ENCODE data around the gene PTPN3.

Gene PTPN3

GRCh38 chr9:109500421-109500974, 2.4 kb upstream of the PTPN3 start:
- no peak for DNase-seq (ENCODE audit: low spot score)

- DNase-seq (ENCODE audit: low spot score) = no peak
Measured at GRCh38 chr9:109499631-109500410, 1.7 kb upstream of the PTPN3 start.

DNA sequence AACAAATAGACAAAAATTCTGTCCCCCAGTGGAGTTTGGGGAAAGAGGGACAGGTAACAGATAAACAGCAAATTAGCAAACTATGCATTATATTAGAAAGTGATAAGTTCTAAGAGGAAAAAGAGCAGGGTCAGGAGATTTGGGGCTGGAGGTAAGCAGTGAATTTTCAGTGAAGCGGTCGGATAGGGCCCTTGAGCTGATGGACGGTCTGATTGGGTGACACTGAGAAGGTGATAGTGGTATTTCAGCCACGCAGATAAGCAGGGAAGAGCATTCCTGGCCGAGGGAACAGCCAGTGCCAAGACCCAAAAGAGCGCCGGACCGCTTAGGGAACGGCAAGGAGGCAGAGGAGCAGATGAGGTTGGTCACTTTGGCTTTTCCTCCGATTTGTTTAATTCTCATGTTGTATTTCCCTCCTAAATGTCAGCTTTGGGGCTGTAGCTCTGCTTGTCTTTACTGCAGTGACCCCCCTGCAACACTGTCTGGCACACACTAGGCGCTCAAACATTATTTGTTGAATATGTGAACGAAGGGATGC, 1.1 kb upstream of the PTPN3 start:
- no peak for DNase-seq (ENCODE audit: low spot score)

GRCh38 chr9:109497226-109498153, 617 bp downstream of the PTPN3 start:
- DNase-seq (ENCODE audit: low spot score) = no peak

- DNase-seq (ENCODE audit: low spot score) = no peak
Measured at GRCh38 chr9:109496841-109497225, 1.3 kb downstream of the PTPN3 start.

GRCh38 chr9:109496218-109496617, 1.9 kb downstream of the PTPN3 start:
- no peak for DNase-seq (ENCODE audit: low spot score)

- DNase-seq (ENCODE audit: low spot score) = no peak
Measured at GRCh38 chr9:109493648-109494047, 4.5 kb downstream of the PTPN3 start.

- DNase-seq (ENCODE audit: low spot score) = no peak
Measured at GRCh38 chr9:109491590-109491989, 6.5 kb downstream of the PTPN3 start.

GRCh38 chr9:109488791-109489492, 9.2 kb downstream of the PTPN3 start:
- DNase-seq (ENCODE audit: low spot score) = no peak

- DNase-seq (ENCODE audit: low spot score) = no peak
Measured at GRCh38 chr9:109488351-109488750, 9.8 kb downstream of the PTPN3 start.

DNA sequence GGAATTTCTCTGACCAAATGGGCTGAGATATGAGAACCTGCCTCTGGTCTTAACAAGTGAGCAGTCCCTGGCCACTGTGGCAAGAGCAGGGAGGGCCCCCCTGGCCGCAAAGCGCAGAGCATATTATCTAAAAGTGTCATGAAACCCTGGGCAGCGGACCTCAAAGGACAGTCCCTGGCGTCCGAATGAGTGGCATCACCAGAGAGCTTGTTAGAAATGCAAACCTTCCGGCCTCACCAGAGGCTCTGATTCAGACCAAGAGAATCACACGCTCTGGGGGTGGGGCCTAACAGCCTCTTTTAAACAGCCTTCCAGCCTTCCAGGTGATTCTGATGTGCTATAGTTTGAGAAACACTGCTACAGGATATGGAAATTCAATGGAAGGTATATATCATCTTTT, 10.9 kb downstream of the PTPN3 start:
- DNase-seq (ENCODE audit: low spot score) = no peak

DNA sequence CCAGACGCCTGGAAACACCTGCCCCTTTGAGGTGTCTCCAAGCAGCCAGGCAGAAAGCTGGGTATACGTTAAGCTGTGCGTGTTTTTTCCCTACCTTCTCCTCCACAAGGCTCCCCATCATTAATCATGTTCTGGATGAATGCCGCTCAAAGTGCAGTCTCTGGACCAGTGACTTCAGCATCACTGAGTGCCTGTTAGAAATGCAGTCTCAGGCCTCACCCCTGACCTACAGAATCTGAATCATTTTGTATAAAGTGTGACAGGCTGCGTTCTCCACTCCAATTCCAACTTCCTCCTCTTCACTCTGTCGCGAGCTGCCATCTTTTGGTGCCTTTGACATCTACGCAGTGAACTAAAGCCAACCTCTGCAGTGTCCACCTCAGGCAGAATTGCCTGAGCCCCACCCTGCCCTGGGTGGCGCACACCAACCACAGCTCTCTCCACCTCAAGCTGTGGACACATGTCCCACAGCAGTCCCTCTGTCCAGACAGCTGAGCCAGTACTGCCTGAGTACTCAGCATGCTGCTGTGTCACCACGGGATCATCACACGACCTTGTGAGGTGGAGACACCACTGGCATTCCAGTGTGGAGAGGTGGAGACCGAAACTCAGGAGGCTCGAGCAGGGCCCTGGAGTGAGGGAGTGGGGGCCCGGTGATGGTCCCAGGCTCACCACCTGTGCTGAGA, 14.2 kb downstream of the PTPN3 start:
- DNase-seq (ENCODE audit: low spot score) = no peak

GRCh38 chr9:109482391-109482916, 15.7 kb downstream of the PTPN3 start:
- DNase-seq (ENCODE audit: low spot score) = no peak

DNA sequence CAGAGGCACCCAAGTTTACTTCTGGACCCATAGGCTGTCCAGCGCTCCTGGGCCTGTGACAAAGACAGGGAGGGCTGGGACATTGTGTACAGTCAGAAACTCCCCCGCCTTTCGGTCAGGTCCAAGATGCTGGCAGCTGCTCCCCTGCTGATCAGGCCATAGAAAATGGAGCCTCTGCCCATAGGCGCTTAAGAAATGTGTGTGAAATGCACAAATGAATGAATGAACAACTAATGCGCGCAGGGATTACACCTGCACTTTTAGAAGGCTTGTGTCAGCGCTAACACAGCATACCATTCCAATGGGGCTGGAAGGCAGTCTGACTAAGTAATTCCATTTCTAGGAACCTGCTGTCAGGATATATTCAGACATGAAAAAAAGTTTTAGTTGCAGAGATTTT, 16.3 kb downstream of the PTPN3 start:
- no peak for DNase-seq (ENCODE audit: low spot score)

GRCh38 chr9:109479822-109480221, 18.3 kb downstream of the PTPN3 start:
- no peak for DNase-seq (ENCODE audit: low spot score)

- no peak for DNase-seq (ENCODE audit: low spot score)
Measured at GRCh38 chr9:109478665-109479380, 19.3 kb downstream of the PTPN3 start.

- no peak for DNase-seq (ENCODE audit: low spot score)
Measured at GRCh38 chr9:109478051-109478563, 20.0 kb downstream of the PTPN3 start.

DNA sequence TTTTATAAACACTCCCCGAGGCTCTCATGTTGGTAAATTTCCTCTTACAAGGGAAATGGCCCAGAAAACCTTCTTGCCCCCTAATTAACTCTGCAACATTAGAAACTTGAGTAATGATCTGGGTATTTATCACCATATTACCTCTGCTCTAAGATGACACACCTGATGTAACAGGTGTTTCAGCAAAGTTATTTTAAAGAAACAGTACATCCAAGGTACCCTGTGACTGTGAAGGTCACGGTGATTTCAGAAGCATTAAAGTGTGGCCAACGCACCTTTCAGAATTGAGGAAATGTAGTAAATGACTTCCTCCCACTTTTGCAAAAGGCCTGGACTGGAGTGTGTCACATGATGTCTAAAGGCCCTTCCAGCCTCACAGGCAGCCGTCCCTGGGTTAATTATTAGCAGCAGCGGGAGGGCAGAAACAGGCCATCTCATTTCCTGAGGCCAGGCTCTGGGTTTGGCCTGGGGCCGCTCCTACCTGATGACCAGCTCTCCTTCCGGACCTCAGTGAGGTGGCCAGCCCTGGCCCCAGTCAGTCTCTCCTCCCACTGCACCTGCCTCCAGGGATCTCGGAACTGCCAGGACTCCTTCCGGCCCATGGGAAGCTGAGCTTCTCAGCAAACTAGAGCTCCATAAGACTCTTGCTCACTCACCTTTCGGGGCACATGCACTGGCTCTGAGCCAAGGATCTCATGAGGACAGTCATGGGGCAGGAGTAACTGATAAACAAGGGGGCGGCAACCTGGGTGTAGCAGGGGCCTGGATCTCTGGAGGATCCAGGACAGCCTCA, 20.7 kb downstream of the PTPN3 start:
- DNase-seq (ENCODE audit: low spot score) = no peak

DNA sequence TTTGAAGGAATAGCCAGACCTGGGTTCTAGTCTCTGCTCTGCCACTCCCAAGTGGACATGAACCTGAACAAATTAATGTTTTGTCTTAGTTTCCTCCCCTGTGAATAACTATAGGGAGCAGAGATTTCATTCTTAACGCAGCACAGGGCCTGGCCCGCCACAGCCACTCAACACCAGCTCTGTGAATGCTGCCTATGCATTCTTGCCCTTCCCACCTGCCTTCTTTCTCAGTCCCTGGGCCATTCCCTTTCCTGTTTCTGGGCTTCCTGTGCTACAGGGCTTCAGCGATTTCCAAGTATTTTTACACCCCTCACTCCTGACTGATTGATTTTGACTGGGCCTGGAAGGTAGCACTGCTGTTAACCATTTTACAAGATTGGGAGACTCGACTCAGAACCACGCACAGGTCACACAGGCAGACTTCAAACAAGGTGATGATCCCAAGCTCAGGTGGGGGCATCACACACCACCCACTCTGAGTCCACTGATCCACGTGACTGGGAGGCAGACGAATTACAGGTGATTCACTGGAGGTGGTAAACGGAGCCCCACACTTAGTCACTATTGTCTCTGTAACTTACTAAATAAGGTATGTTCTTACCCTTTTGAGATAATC, 21.4 kb downstream of the PTPN3 start:
- DNase-seq (ENCODE audit: low spot score) = no peak
